Sigmoid colon (tissue), 7 donors: ENCODE results near the gene SRC. TPM values are rescaled to one million over a fixed set of nuclear protein-coding genes. Genes with fewer than 3 reads are reported as not detected.

ENCODE experiments used
- DNase-seq: peaks from one replicate; pipeline ENCODE4 v3.0.0-alpha.2; 2019
- H3K27ac ChIP-seq, 4 donors: fragments of 200-600 bp; sonication (generic); one replicate each; pipeline ENCODE4 v1.5.1; 2016 to 2019; ENCODE audit warnings: mild to moderate bottlenecking in 1 of 4
- H3K27me3 ChIP-seq, 3 donors: fragments of 200-600 bp; sonication (generic); one replicate each; pipeline ENCODE4 v1.5.1; 2019; ENCODE audit warnings: mild to moderate bottlenecking in 1 of 3
- H3K36me3 ChIP-seq, 4 donors: fragments of 200-600 bp; sonication (generic); one replicate each; pipeline ENCODE4 v1.5.1; 2016 to 2019
- H3K4me1 ChIP-seq, 4 donors: fragments of 200-600 bp; sonication (generic); one replicate each; pipeline ENCODE4 v1.5.1; 2017 to 2019
- H3K4me3 ChIP-seq, 4 donors: fragments of 200-600 bp; sonication (generic); one replicate each; pipeline ENCODE4 v1.5.1; 2017 to 2019; ENCODE audit warnings: mild to moderate bottlenecking in 2 of 4, moderate library complexity in 1 of 4
- H3K9me3 ChIP-seq, 4 donors: fragments of 200-600 bp in 3 of 4; sonication (generic) in 3 of 4; one replicate each; pipeline versions ENCODE4 v1.5.1 to v1.6.1; 2013 to 2019
- CTCF ChIP-seq, 4 experiments: fragments of 450-650 bp in 3 of 4; fragments of 200-600 bp in 1 of 4; IDR thresholded peaks; one replicate each; pipeline ENCODE4 v1.5.1; 2016 to 2019; ENCODE audit warnings: antibody characterized with exemption in 4 of 4, mild to moderate bottlenecking in 3 of 4, moderate library complexity in 2 of 4
- EP300 ChIP-seq, 4 donors: sonication (generic); formaldehyde crosslinking; IDR thresholded peaks; one replicate each; pipeline ENCODE4 v1.6.1; 2017; ENCODE audit warnings: antibody characterized with exemption in 4 of 4
- POLR2A ChIP-seq, 2 donors: fragments of 450-650 bp; IDR thresholded peaks; one replicate each; pipeline ENCODE4 v1.6.1; 2016; ENCODE audit warnings: antibody characterized with exemption in 2 of 2, mild to moderate bottlenecking in 2 of 2, moderate library complexity in 2 of 2
- POLR2AphosphoS5 ChIP-seq, 4 donors: sonication (generic); formaldehyde crosslinking; IDR thresholded peaks; one replicate each; pipeline ENCODE4 v1.6.1; 2017; ENCODE audit warnings: antibody characterized with exemption in 4 of 4
- WGBS, 2 donors: extraction: QIAGEN DNeasy Blood & Tissue Kit; methylation state at CpG; one replicate each; pipeline ENCODE4 v1.1.7; 2013; 5-methylcytosine and 5-hydroxymethylcytosine counted together
- intact Hi-C: fragments of 100-400 bp; cut with DNase I; formaldehyde crosslinking; loops from one replicate; pipeline ENCODE4 v1.15.1; 2023
- polyA plus RNA-seq, 3 donors: library from polyadenylated mRNA; stranded (reverse); fragments of 200-250 nt; gene quantifications; one replicate each; pipeline ENCODE4 v1.2.3, GENCODE V29; 2013
- total RNA-seq, 4 donors: library from RNA; depleted of rRNA; stranded (reverse); fragments of >200 nt; gene quantifications; one replicate each; pipeline ENCODE4 v1.1.0, GENCODE V29; 2016
- donor health status: healthy with polysubstance abuse.
- donor health status: Bipolar disorder and iron deficiency.
- donor health status: healthy.

Gene SRC
- total and polyA plus RNA-seq, 7 donors: 28.1 to 91.8 (median 52.3) TPM

GRCh38 chr20:37384683-37385174, 38.8 kb downstream of the SRC start:
- TF ChIP-seq POLR2A (IDR thresholded peaks at IDR 0.05) (no peak), POLR2AphosphoS5 (IDR thresholded peaks at IDR 0.05) (peak; percentile 45 to 78 (median 70)), EP300 (IDR thresholded peaks at IDR 0.05) (no peak), CTCF (IDR thresholded peaks at IDR 0.05) (peak; percentile 88 to 96 (median 90))
- DNase-seq: peak; percentile 84
- Histone ChIP-seq H3K36me3 (peaks cover 17 to 42% (median 27%) of the 10 kb centered on the region in 4 donors), H3K9me3 (no peaks in the 10 kb centered on the region), H3K27ac (peak overlapping the region in 3 of 4 donors; percentile 43 to 71 (median 69)), H3K4me3 (peak overlapping the region; percentile 10 to 54 (median 48)), H3K27me3 (no peaks in the 10 kb centered on the region), H3K4me1 (peaks cover 0 to 23% (median 17%) of the 10 kb centered on the region in 4 donors)
- 12 to 23% methylated on average over 42 of the region's 42 CpGs for WGBS, 2 donors
- intact Hi-C loops: loop anchor here (1.0 to 10.0 kb wide), 3 partner anchors 102 to 180 kb away; partner anchors contain the start of gene BLCAP

- Histone ChIP-seq H3K36me3 (peaks cover 19 to 44% (median 30%) of the 10 kb centered on the region in 4 donors), H3K4me1 (peaks cover 0 to 23% (median 17%) of the 10 kb centered on the region in 4 donors), H3K4me3 (no peak overlapping the region), H3K9me3 (no peaks in the 10 kb centered on the region), H3K27me3 (no peaks in the 10 kb centered on the region), H3K27ac (peak overlapping the region in 3 of 4 donors; percentile 23 to 69 (median 43))
- 91 to 94% methylated on average over 17 of the region's 17 CpGs for WGBS, 2 donors
- DNase-seq: no peak
- no peak for TF ChIP-seq CTCF (IDR thresholded peaks at IDR 0.05)
- no peak for TF ChIP-seq EP300 (IDR thresholded peaks at IDR 0.05)
- TF ChIP-seq POLR2AphosphoS5 (IDR thresholded peaks at IDR 0.05): no peak
- no peak for TF ChIP-seq POLR2A (IDR thresholded peaks at IDR 0.05)
- intact Hi-C loops: loop anchor here (5.0 to 10.0 kb wide), 2 partner anchors 142 to 180 kb away; partner anchors contain the start of gene BLCAP
Observed at GRCh38 chr20:37385176-37385575, 39.2 kb downstream of the SRC start.

- H3K36me3 ChIP-seq: peaks cover 19 to 49% (median 34%) of the 10 kb centered on the region in 4 donors
- intact Hi-C loops: loop anchor here (5.0 to 10.0 kb wide), 2 partner anchors 141 to 181 kb away; partner anchors contain the start of gene BLCAP
- peak; percentile 60 for DNase-seq
Observed at GRCh38 chr20:37385659-37386504, 39.9 kb downstream of the SRC start.

More at GRCh38 chr20:37385659-37386504, 39.9 kb downstream of the SRC start:
- Histone ChIP-seq H3K27me3 (no peaks in the 10 kb centered on the region), H3K9me3 (no peaks in the 10 kb centered on the region), H3K4me3 (no peak overlapping the region), H3K27ac (no peak overlapping the region), H3K4me1 (peaks cover 0 to 23% (median 17%) of the 10 kb centered on the region in 4 donors)
- WGBS, 2 donors: 92 to 94% methylated on average over 25 of the region's 25 CpGs
- TF ChIP-seq CTCF (IDR thresholded peaks at IDR 0.05): no peak
- TF ChIP-seq POLR2A (IDR thresholded peaks at IDR 0.05): no peak
- no peak for TF ChIP-seq EP300 (IDR thresholded peaks at IDR 0.05)
- no peak for TF ChIP-seq POLR2AphosphoS5 (IDR thresholded peaks at IDR 0.05)
